ENCODE results near the gene FOSL1. TPM values are rescaled to one million over a fixed set of nuclear protein-coding genes. Genes with fewer than 3 reads are reported as not detected.
A peak's percentile ranks its signal among the peaks of the same experiment; 100 is the strongest.

The FOSL1 gene
- total RNA-seq, 3 donors from 2014 or later (not counting 1 experiment from before 2014, with no cell fraction given), result 3.4 to 9.0 (median 6.8) TPM

GRCh38 chr11:65934014-65934413 is 33.8 kb upstream of the FOSL1 start:
- Histone ChIP-seq H3K4me3 (ENCODE audit: low read length) (no peak overlapping the region), H3K4me1 (ENCODE audit: control insufficient read depth, insufficient read depth, low read length) (peaks cover 15% of the 10 kb centered on the region), H3K27ac (ENCODE audit: low read length) (no peak overlapping the region), H3K9me3 (ENCODE audit: control insufficient read depth, insufficient read depth, low read length) (no peaks in the 10 kb centered on the region), H3K36me3 (ENCODE audit: control insufficient read depth, insufficient read depth, low read length) (no peaks in the 10 kb centered on the region), H3K27me3 (ENCODE audit: control insufficient read depth, insufficient read depth, low read length) (no peaks in the 10 kb centered on the region)
- intact Hi-C loops (cut with micrococcal nuclease), result no loop called here
- no peaks in the 10 kb centered on the region for H3K27me3 Mint-ChIP-seq (ENCODE audit: low read depth in 2 of 2)
- DNase-seq (no peak), ATAC-seq (no peak)
- H3K9me3 Mint-ChIP-seq, result no peaks in the 10 kb centered on the region
- no peaks in the 10 kb centered on the region for H3K36me3 Mint-ChIP-seq
- no peak for TF ChIP-seq CTCF (IDR thresholded peaks at IDR 0.05)
- H3K4me1 Mint-ChIP-seq, result peaks cover 2 to 16% of the 10 kb centered on the region in 2 donors
- no CpG with 5 or more reads among the region's 4 CpGs for WGBS (ENCODE audit: insufficient coverage)
- no peak overlapping the region for H3K4me3 Mint-ChIP-seq
- H3K27ac Mint-ChIP-seq, result no peak overlapping the region

GRCh38 chr11:65932558-65932919 is 32.4 kb upstream of the FOSL1 start:
- H3K4me1 ChIP-seq (ENCODE audit: control insufficient read depth, insufficient read depth, low read length), result peaks cover 30% of the 10 kb centered on the region
- Mint-ChIP-seq H3K27me3 (ENCODE audit: low read depth in 2 of 2) (no peaks in the 10 kb centered on the region), H3K27ac (peak overlapping the region in 1 of 2 donors; percentile 29), H3K4me1 (peaks cover 16 to 31% of the 10 kb centered on the region in 2 donors), H3K36me3 (no peaks in the 10 kb centered on the region), H3K4me3 (no peak overlapping the region), H3K9me3 (no peaks in the 10 kb centered on the region)
- intact Hi-C loops (cut with micrococcal nuclease), result no loop called here
- DNase-seq (peak in 1 of 2 donors; percentile 34), ATAC-seq (no peak)
- TF ChIP-seq CTCF (IDR thresholded peaks at IDR 0.05), result no peak
- H3K9me3 ChIP-seq (ENCODE audit: control insufficient read depth, insufficient read depth, low read length), result no peaks in the 10 kb centered on the region
- no peaks in the 10 kb centered on the region for H3K27me3 ChIP-seq (ENCODE audit: control insufficient read depth, insufficient read depth, low read length)
- no peak overlapping the region for H3K4me3 ChIP-seq (ENCODE audit: low read length)
- WGBS (ENCODE audit: insufficient coverage), result 74% methylated on average over 9 of the region's 9 CpGs
- H3K36me3 ChIP-seq (ENCODE audit: control insufficient read depth, insufficient read depth, low read length), result no peaks in the 10 kb centered on the region
- no peak overlapping the region for H3K27ac ChIP-seq (ENCODE audit: low read length)

GRCh38 chr11:65931773-65932557 is 31.8 kb upstream of the FOSL1 start:
- Mint-ChIP-seq H3K36me3 (no peaks in the 10 kb centered on the region), H3K27me3 (ENCODE audit: low read depth in 2 of 2) (no peaks in the 10 kb centered on the region), H3K4me1 (peaks cover 22 to 36% of the 10 kb centered on the region in 2 donors), H3K4me3 (no peak overlapping the region), H3K9me3 (no peaks in the 10 kb centered on the region), H3K27ac (peak overlapping the region; percentile 21 to 35)
- Histone ChIP-seq H3K4me3 (ENCODE audit: low read length) (no peak overlapping the region), H3K27ac (ENCODE audit: low read length) (no peak overlapping the region), H3K27me3 (ENCODE audit: control insufficient read depth, insufficient read depth, low read length) (no peaks in the 10 kb centered on the region), H3K36me3 (ENCODE audit: control insufficient read depth, insufficient read depth, low read length) (no peaks in the 10 kb centered on the region), H3K9me3 (ENCODE audit: control insufficient read depth, insufficient read depth, low read length) (no peaks in the 10 kb centered on the region), H3K4me1 (ENCODE audit: control insufficient read depth, insufficient read depth, low read length) (peaks cover 36% of the 10 kb centered on the region)
- no peak for ATAC-seq
- WGBS (ENCODE audit: insufficient coverage), result 74% methylated on average over 13 of the region's 13 CpGs
- no peak for TF ChIP-seq CTCF (IDR thresholded peaks at IDR 0.05)
- DNase-seq, result peak in 1 of 2 donors; percentile 33
- intact Hi-C loops (cut with micrococcal nuclease), result no loop called here
